Suppressor macrophage treated with lipopolysaccharide for 4 hours (primary cell): ENCODE results near the gene SRSF9.
"Not testable (repeated sequence)": the region's sequence is repeated elsewhere in the genome, so short reads cannot be mapped to it uniquely, and the experiment has no call there.

Experiments
- DNase-seq: peaks from one replicate; pipeline ENCODE4 v3.0.0-alpha.2; 2020

Gene SRSF9

DNA sequence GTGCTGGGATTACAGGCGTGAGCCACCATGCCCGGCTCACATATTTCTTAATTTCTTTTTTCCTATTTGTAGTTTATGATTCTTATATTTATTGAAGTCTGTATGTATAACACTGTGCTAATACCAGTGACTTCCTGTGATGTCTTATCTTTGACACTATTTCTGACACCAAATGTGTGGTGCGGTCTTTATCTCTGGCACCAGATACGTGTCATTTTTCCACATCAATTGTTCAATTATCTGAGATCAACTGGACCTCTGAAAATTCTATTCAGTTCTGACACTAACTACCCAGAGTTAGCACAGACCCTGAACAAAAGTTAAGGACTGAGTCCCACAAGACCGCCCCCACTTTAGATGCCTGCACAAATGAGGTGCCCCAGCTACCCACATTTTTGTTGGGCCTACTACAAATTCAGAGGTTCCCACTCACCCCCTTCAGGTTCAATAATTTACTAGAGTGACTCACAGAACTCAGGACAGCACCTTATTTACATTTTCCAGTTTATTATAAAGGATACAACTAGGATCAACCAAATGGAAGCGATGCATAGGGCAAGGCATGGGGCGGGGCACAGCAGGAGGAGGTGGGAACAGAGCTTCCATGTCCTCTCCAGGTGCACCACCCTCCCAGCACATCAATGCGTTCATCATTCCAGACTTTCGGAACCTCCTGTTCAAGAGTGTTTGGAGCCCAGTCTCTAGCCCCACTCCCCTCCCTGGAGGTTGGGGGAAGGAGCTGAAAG is 11.6 kb upstream of the SRSF9 start:
- no peak for DNase-seq

DNA sequence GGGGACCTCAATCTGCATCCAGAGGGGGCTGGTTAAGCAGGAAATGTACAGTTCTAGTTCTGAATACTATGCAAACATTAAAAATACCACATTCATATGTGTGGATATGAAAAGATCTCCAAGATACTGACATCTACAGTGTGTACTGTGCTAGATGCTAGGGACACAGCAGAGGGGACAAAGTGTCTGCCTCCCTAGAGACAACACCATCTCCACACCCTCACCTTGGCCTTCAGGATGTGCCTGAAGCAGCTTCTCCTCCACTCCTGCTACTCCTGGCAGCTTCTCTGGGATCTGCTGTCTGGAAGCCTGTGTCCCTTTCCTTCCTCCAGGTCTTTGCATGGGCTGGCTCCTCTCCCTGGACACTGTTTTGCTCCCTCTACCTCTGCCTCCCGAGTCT is 10.7 kb upstream of the SRSF9 start:
- no peak for DNase-seq

DNA sequence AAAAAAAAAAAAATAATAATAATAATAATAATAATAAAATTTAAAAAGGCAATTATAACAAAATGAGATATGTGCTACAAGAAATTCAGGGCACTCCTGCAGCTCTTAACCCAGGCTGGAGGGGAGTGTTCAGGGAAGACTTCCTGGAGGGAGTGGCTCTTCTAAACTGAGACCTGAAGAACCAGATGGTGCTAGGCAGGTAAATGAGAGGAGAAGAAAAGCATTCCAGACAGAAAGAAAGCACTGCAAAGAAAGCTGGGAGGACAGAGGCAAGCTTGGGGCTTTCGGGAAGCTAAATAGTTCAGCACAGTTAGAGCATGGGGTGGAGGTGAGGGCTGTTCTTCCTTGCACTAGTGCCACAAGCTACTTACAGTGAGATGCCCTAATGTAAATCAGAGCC is 9.9 kb upstream of the SRSF9 start:
- no peak for DNase-seq

DNA sequence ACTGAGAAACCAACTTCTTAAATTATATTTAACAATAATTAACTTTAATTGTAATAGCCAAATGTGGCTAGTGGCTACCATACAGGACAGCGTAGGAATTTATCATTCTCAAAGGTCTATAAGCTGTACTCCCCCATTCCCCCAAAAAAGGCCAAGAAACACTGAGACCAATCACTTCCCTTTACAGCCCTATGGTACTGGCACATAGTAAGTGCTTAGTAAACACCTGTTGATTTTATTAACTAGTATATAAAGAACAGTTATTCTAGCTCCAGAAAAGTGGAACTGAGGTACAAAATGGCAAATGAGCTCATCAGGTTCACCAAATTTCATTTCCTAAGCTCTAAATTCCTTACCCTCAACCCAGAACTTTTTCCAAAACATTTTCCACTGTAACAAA is 6.1 kb upstream of the SRSF9 start:
- DNase-seq: no peak

DNA sequence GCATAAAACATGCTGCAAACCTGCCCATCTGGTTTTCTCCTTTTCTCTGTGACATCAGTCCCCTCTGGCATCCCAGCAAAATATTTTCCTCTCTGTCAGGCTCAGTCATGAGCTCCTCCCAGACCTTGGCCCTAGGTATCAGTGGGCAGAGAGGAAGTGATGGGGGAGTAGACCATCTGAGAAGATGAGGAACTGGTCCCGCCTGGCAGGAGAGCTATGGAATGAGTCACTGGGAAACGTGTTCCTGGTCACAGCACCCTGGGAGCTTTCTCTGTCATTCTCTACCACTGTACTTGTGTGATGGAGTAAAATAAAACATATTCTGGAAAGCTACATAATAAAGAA is 5.0 kb upstream of the SRSF9 start:
- DNase-seq: peak; percentile 89

DNA sequence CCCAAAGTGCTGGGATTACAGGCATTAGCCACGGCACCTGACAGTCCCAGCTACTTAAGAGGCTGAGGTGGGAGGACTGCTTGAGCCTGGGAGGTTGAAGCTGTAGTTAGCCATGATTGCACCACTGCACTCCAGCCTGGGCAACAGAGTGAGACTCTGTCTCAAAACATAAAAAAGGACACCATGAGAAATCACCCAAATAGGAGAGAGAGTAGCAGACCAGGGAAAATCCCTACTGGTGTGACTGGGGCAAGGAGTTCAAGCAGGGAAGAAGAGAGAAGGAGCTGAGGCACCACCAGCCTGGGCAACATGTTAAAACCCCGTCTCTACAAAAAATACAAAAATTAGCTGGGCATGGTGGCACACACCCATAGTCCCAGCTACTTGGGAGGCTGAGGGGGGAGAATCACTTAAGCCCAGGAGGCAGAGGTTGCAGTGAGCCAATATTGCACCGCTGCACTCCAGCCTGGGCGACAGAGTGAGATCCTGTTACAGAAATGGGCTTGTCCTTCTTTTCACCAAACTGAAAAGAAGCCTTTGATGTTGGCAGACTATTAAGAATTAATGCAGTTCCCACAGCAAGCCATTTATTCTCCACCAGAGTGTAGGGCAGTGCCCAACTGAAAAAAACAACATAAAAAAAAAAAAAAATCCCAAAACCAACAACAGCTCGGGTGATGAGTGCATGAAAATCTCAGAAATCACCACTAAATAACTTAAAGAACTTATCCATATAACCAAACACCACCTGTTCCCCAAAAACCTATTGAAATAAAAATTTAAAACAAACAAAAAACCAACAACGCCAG is 4.5 kb upstream of the SRSF9 start:
- DNase-seq: peak; percentile 29

DNA sequence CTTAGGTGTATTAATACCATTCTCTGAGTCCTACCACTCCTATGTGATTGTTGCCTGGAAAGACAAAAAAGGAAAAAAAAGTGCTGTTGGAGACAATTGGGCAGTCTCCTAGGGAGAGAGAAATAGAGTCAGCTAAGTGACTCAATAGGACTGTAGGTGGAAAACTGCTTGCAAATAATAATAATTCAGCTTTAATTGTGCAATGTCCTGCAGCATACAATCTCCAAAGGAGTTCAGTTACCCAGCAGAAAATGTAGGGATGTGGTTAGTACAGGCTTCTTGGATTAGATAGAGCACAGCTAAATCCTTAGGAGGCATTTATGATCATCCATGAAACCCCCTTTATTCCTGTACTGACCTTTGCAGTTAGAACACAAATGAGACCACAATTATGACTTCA is 3.0 kb upstream of the SRSF9 start:
- DNase-seq: peak; percentile 42

DNA sequence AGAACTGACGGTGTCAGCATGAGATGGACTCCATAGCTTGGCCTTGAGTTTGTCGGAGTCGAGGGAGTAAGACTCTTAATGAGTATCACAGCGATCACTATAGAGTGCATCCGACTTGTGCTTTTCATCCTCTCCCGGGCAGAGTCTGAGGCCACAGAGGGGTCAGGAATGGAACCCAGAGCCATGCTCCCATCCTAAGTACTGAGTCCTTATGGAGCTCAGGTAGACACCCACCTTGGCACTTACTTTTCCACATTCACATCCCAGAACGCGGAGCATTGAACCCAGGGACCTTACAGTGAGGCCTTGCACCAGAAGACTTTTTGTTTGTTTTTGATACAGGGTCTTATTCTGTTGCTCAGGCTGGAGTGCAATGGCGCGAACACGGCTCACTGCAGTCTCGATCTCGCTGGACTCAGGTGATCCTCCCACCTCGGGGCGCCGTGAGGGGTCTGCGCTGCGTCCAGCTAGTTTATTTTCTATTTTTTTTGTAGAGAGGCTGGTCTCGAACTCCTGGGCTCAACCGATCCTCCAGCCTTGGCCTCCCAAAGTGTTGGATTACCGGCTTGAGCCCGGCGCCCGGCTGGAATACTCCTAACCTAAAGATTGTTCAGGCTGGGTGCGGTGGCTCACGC is 719 bp upstream of the SRSF9 start:
- DNase-seq: no peak

DNA sequence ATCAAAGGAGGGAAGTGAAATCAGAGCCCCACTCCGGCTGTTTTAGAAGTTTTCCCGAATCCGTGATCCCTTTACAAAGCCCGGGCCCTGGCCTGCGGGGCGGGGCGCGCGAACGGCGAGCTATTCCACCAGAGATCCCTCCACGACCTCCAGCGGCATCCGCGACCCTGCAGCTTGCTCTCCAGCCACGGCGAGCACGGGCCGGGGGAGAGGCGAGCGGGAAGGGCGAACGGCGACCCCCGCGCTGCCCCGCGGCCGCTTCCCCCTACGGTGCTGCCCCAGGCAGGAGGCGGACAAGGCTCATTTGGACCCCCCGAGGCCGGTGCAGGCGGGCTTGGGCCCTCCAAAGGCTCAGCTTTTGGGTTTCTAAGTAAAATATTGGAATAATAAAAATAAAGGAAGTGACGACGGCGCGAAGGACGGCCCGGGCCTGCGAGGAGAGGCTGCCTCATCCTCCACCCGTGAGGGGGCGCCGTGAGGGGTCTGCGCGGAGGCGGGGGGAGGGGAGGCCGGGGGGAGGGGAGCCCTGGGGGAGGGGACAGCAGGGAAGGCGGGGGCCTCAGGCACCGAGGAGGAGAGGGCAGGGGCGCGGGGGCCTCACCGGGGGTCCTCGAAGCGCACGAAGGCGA is 613 bp downstream of the SRSF9 start:
- peak; percentile 26 for DNase-seq

DNA sequence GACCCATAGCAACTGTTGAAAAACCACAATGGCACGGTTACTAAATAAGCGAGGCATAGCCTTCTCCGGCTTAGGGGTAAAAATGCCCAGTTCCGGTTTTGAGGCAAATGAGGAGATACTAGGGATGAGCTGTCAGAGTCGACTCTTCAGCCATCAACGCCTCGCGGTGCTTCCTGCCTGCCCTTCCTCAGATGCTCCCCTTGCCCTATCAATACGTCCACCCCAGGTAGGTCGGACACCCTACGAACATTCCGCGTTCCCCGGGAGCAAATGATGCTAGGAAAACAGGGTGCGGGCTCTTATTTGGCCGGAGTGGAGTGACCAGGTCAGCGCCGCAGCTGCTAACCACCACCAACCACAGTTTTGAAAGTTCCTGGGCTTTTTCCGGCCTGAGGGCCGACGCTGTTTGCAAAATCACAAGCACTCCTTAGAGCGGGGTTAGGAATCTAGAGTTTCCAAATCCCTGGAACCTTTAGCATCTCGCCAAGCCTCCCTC is 1.2 kb downstream of the SRSF9 start:
- peak; percentile 81 for DNase-seq

DNA sequence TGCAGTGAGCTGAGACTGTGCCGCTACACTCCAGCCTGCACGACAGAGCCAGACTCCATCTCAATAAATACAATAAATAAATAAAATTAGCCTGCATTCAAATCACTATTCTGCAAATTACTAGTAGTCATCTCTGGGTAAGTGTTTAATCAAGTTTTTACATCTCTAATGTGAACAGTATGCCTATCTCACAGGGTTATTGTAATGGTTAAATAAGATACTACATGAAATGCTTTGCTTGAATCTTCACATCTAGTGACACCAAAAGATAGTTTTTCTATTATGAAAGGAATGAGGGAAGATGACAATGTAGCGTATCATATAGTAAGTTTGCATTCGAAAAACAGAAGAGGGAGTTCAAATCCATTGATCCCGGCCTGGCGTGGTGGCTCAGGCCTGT is 2.1 kb downstream of the SRSF9 start:
- no peak for DNase-seq

DNA sequence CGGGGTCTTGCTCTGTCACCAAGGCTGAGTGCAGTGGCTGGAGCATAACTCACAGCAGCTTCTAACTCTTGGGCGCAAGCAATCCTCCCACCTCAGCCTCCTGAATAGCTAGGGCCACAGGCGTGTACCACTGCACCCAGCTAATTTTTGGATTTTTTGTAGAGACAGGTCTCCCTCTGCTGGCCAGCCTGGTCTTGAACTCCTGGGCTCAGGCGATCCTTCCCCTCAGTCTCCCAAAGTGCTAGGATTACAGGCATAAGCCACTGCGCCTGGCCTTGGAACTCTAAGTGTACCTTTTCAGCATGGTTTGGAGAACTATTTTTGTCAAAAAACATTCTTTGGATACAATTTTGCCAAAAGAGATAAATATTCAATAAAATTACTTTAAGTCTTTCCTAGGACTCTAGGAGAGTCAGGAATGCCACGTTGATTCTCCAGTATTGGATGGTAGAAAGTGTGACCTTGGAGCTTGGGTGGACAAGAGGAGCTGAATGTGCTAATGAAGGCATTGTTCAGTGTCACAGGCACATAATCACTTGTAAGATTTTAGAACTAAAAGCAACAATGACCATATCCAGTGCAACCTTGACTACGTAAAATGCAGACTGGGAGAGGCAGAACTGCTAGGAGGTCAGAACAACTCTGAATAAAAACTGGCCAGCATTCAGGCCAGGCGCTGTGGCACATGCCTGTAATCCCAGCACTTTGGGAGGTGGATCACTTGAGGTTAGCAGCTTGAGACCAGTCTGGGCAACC is 2.8 kb downstream of the SRSF9 start:
- peak; percentile 50 for DNase-seq

DNA sequence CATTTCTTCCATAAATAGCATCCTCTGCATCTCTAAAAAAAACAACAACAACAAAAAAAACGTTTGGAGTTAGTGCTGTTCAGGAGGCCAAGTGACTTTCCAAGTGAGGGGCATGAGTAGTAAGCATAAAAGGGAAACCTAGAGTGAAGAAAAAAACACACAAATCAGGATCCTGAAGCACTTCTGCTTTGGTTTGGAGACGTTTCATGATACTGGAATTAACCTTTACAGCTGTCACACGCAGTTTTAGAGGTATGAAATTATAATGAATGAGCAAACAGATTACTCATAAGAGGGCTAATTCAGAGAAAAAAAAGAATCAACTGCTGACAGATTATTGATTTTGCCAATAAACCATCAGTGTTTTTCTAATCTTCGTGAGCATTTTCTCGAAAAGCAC is 3.8 kb downstream of the SRSF9 start:
- DNase-seq: peak; percentile 32

DNA sequence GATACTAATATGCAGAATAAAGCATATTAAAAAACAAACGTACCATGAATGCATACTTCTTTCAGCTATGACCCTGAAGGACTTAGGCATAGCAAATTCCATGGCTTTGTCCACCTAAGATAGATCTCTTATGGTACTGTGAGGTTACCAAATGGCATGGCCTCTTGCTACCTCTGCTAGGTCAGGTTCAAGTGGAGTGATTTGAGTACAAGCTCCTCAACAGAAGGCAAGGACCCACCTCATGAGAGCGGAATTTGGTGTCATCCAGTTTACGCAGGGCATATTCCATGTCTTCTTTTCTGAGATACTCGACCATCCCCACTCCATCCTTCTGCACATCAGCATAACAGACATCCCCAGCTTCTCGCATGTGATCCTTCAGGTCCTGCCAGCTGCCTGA is 5.8 kb downstream of the SRSF9 start:
- DNase-seq: no peak

DNA sequence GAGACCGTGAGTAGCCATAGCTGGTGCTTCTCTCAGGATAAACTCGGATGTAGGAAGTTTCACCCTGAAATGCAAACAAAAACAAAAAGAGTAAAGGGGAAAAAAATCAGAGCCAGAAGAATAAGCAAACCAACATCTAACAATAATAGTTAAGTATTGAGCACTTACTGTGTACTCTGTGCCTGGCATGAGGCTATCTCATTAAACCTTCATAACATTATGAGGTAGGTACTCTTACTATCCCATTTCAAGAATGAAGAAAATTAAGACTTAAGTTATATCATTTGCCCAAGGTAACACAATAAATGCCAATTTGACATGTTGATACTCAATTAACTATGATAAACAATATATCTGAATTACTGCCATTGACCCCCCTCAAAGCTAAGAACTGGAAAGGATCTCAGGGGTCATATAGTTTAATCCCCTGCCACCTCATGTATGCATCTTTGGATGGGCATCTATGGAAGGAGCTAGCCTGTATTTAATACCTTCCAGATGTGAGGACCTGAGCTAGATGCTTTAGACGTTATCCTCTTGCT is 7.4 kb downstream of the SRSF9 start:
- no peak for DNase-seq

DNA sequence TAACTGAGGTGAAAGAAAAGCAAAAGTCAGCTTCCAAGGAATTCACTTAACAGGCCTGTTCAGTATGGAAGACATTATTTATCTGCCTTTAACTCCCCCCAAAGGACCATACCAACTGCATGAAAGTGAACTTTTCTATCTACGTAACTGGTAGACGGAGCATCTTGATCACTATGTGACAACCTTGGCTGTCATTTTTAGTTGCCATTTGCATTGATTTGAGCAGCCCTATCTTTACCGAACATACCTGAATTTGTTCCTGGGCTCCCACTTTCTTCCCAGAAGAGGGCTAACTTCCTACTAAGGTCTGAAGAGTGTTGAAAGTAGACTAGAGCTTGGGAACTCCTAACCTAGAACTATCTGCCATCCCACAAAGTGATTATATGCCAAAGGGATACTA is 9.4 kb downstream of the SRSF9 start:
- no peak for DNase-seq

DNA sequence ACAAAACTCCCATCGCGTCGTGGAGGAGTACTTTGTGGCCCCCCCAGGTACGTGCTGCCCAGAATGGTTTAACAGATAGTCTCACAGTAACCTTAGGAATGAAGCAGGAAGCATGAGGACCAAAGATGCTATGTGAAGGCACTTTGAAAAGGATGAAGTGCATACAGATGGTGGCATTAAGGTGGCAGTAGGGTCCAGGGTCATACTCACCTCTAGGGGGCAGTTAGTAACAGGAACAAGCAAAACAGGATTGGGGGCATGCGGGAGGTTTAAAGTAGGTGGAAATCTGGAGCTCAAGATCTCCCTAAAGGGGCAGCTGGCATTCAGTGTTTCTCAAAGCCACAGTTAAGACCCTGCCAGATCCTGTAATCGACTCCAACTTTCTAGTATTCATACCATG is 12.4 kb downstream of the SRSF9 start:
- no peak for DNase-seq

DNA sequence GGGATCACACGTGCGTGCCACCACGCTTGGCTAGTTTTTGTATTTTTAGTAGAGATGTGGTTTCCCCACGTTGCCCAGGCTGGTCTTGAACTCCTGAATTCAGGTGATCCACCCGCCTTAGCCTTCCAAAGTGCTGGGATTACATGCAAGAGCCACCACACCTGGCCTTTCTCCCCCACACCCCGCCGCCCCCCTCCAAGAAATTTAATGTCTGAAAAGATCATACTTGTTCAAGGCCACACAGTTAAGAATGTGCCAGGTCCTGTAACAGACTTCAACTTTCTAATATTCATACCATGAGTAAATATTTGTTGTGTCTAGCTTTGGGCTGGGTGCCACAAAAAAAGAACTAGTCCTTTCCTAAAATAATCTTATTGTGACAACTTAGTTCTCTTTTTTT is 14.2 kb downstream of the SRSF9 start:
- DNase-seq: no peak

DNA sequence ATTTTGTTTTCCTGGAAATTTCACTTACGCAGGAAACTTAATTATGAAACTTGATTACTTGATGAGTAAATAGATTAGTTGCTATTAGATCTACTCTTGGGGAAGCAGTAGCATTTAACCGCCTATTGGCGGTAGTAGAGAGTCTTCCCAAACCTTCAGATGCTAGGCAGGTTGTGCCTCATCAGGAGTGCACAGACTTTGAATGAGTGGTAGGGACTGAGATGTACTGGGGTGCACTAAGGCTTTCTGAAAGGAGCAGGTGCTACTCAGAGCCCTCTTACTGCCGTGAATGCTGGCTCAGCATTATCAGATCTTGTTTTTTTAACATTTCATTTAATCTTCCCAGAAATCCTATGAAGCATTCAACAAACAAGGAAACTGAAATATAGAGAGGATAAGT is 15.6 kb downstream of the SRSF9 start:
- peak; percentile 47 for DNase-seq

DNA sequence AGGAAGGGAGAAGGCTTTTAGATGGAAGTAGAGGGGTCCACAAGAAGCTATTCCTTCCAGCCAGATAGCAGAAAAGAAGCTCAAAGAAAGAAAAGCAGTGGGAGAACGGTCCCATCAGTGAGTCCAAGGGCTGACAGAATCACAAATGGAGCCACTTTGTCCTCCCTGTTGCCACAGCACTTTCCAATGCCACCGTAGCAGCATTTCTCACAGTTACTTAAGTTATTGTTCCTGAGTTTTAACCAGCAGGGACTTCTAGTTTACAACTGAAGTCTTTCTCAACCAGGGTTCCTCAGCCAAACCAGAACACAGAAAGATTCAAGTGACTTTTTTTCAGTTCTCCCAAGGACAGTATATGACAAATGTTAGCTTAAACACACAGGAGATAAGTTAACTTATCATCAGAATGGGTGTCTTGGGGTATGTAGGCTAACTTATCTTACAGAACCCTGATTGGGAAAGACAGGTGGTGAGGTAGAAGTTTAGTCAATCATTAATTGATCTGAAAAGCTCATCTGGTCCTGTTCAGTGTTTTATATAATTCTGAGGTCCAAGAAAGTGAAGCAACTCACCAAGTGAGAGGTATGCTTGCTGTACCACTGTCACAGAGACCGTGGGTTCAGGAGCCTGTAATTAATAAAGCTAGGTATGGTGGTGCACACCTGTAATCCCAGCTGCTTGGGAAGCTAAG is 16.3 kb downstream of the SRSF9 start:
- no peak for DNase-seq

DNA sequence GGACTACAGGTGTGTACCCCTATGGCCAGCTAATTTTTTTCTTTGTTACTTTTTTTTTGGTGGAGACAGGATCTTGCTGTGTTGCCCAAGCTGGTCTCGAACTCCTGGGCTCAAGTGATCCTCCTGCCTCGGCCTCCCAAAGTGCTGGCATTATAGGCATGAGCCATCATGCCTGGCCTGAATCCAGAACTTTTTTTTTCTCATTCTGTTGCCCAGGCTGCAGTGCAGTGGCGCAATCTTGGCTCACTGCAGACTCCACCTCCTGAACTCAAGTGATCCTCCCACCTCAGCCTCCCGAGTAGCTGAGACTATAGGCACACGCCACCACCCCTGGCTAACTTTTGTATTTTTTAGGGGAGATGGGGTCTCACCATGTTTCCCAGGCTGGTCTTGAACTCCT is 17.0 kb downstream of the SRSF9 start:
- DNase-seq: not testable (repeated sequence)

DNA sequence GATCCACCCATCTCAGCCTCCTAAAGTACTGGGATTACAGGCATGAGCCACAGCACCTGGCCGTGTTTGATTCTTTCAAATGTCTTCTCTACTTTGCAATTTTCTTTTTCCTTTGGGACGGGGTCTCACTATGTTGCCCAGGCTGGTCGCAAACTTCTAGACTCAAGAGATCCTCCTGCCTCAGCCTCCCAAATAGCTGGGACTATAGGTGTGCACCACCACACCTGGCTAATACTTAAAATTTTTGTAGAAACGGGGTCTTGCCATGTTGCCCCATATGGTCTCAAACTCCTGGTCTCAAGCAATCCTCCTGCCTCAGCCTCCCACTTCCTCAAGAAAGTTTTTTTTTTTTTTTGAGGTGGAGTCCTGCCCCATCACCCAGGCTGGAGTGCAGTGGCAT is 21.6 kb downstream of the SRSF9 start:
- no peak for DNase-seq
